ENCODE results near the gene WDCP. TPM values are rescaled to one million over a fixed set of nuclear protein-coding genes. Genes with fewer than 3 reads are reported as not detected.

The WDCP gene
- total and polyA plus RNA-seq, 2 donors (not counting 1 experiment from before 2014, with no cell fraction given) = 3.9 to 21.6 TPM

GRCh38 chr2:24076849-24077534, 29.8 kb upstream of the WDCP start:
- H3K9ac ChIP-seq (ENCODE audit: low read length) = peak overlapping the region; percentile 85
- intact Hi-C loops (cut with micrococcal nuclease) = loop anchor here (1.0 to 10.0 kb wide), 7 partner anchors 7 to 692 kb away; partner anchors contain the start of genes ATAD2B, FAM228B, KLHL29 and PFN4
- no peak for TF ChIP-seq CTCF (IDR thresholded peaks at IDR 0.05)
- no peak for TF ChIP-seq EZH2 (IDR thresholded peaks at IDR 0.05; ENCODE audit: borderline replicate concordance, insufficient read depth, low read depth, low read length, poor library complexity, severe bottlenecking)
- peaks cover 0 to 23% of the 10 kb centered on the region in 2 experiments for H3K36me3 ChIP-seq (replicated peaks in 1 of 2; ENCODE audit: control extremely low read depth in 1 of 2, control insufficient read depth in 1 of 2, extremely low read depth in 1 of 2, insufficient read depth in 2 of 2, low read length in 1 of 2)
- ChIA-PET CTCF (interaction anchor here (0.7 to 3.7 kb wide), 8 partner anchors 8 to 253 kb away, joined by 3 to 16 read pairs (median 6); partner anchors contain the start of genes ATAD2B, PFN4, TP53I3 and WDCP), POLR2A (interaction anchor here (0.6 to 1.6 kb wide), 13 partner anchors 7 to 415 kb away, joined by 3 to 43 read pairs (median 5); partner anchors contain the start of genes ATAD2B, FKBP1B, PFN4 and TP53I3)
- no peak for DNase-seq
- H3K4me3 Mint-ChIP-seq = peak overlapping the region; percentile 98
- no peaks in the 10 kb centered on the region for H3K9me3 Mint-ChIP-seq (ENCODE audit: insufficient read depth)
- H3K4me3 ChIP-seq (ENCODE audit: control extremely low read depth in 1 of 5, extremely low read depth in 1 of 5, insufficient read depth in 1 of 5, low read depth in 2 of 5, low read length in 4 of 5) = peak overlapping the region in 4 of 5 experiments; percentile 83 to 99 (median 95)
- peak overlapping the region; percentile 83 for H3K4me2 ChIP-seq (replicated peaks; ENCODE audit: low read depth, low read length, poor library complexity, severe bottlenecking)
- peak overlapping the region; percentile 95 for H2AFZ ChIP-seq (ENCODE audit: insufficient read depth, low read depth, low read length, poor library complexity, severe bottlenecking)
- no peak for ATAC-seq (ENCODE audit: low read depth)
- no peaks in the 10 kb centered on the region for H3K27me3 Mint-ChIP-seq
- peaks cover 26% of the 10 kb centered on the region for H3K79me2 ChIP-seq (ENCODE audit: control insufficient read depth, insufficient read depth, low read length)
- peaks cover 5% of the 10 kb centered on the region for H4K20me1 ChIP-seq (ENCODE audit: control insufficient read depth, insufficient read depth, low read length, poor library complexity, severe bottlenecking)
- peak overlapping the region; percentile 84 to 87 for H3K27ac ChIP-seq (ENCODE audit: low read length in 2 of 2)
- H3K27me3 ChIP-seq (replicated peaks in 1 of 4; ENCODE audit: control extremely low read depth in 1 of 4, control insufficient read depth in 3 of 4, insufficient read depth in 4 of 4, low read length in 3 of 4) = no peaks in the 10 kb centered on the region
- peaks cover 33% of the 10 kb centered on the region for H3K4me1 Mint-ChIP-seq
- no peaks in the 10 kb centered on the region for H3K9me3 ChIP-seq (ENCODE audit: control extremely low read depth in 1 of 3, control insufficient read depth in 2 of 3, insufficient read depth in 1 of 3, low read length in 2 of 3)
- H3K27ac Mint-ChIP-seq = peak overlapping the region; percentile 99
- WGBS (ENCODE audit: insufficient coverage) = under 1% methylated on average over 41 of the region's 41 CpGs
- peaks cover 15 to 18% of the 10 kb centered on the region in 2 donors for H3K4me1 ChIP-seq (ENCODE audit: control insufficient read depth in 2 of 2, insufficient read depth in 2 of 2, low read length in 2 of 2)
